Stimulated activated CD4-positive, alpha-beta T cell treated with anti-CD3 and anti-CD28 coated beads, Interleukin-1b, Interleukin-23, amount 100 ng/mL, for 48 hours (primary cell): ENCODE measurements around the gene GRAPL.
"Not testable (repeated sequence)": the region's sequence is repeated elsewhere in the genome, so short reads cannot be mapped to it uniquely, and the experiment has no call there.

Experiments used
- DNase-seq: peaks from one replicate; pipeline ENCODE4 v3.0.0-alpha.2; 2020

GRAPL gene

DNA sequence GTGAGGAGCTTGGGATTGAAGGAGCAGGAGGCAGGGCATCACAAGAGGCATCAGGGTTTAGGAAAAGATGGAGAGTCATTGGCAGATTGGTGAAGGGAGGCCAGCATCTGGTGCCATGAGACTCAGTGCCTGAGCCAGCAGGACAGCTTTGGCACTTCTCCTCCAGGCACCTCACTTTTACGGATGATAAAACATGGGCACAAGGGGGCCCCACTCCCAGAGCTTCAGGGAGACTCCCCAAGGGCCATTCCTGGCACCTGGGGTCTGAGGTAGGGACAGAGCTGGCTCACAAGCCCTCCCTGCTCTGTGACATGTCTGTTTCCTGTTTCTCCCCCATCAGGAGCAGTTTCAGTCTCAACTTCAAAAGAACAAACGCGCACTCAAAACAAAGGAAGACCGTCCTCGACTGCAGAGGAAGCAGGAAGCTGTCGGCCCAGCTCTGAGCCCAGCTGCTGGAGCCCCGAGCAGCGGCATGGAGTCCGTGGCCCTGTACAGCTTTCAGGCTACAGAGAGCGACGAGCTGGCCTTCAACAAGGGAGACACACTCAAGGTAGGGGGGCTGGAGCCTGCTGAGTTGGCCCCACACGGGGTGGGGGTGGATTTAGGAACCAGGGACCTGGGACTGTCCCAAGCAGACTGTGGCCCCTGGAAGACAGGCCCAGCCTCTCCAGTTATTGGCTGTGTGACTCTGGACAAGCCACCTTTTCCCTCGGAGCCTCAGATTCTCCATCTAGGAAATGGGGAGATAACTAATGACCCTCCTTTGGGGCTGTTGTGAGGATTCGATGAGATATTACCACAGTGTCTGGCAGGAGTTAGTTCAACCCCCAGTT lies at the start of gene GRAPL:
GRAPL (plus strand) TSS at position 442 of the 833 bp plus-strand sequence; CDS start at position 473, 31 bp downstream.
- not testable (repeated sequence) for DNase-seq

DNA sequence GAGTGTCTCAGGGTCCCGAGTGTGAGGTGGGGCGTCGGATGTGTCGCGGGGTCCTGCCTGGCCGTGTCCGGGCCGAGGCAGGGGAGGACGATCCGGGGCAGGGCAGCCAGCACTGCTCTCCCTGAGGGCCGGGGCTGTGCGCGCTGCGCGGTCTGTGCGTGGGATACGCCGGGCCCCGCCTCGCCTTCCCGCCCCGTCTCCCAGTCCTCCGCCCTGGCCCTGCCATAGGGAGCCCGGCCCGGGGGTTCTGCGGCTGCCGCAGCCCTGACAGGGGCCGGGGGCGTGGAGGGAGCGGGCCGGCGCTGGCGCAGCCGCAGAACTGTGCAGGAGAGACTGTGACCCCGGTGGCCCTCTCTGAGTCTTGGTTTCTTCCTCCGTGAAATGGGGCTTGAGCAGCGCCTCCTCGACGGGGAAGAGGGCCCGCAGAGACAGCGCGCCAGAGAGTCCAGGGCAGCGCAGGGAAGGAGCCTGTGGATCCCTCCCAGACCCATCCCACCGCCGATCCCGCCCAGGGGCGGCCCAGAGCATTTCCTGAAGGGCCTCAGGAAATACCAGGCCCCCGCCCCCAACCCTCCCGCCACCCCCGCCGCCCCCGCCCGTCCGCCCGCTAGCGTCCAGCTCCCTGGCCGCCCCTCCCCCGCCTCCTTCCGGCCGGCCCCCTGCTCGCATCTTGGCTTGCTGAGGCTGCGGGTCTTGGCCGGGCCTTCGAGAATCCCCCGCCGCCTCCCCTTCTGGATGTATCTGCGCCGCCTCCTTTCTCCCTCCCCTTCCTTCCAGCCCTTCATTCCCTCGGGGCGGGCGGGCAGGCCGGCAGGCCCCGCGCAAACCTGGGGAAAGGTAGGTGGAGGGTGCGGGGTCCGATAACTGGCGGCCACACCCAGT lies 38.3 kb upstream of the GRAPL start:
- DNase-seq = not testable (repeated sequence)

DNA sequence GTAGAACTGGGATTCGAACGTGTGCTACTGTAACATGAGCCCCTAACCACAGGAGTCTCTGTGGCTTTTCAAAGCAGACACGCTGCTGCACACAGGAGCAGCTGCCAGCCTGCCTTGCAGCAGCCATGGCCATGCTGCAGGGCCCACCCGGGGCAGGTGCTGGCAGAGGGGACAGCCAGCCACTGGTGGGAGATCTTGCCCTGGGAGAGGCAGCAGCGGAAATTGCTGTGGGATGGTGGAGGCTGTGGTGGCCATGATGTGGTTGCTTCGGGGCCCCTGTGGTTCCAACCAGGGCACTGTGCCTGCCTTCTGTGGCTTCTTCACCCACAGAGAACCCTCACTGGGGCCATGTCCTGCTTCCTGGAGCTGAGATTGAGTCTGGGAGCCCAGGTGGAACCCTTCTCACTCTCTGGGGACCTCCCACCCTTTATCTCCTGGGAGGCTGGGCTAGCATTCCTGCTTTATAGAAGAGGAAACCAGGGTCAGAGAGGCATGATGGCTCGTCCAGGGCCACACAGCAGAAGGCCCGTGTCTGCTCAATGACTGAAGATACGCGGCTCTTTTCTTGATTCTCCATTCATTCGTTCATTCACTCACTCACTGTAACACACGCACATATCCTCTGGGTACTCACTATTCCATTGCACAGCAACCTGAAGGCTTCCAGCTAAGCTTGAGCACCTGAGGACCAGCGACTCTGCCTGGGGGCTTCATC lies 37.2 kb upstream of the GRAPL start:
- DNase-seq = not testable (repeated sequence)

- not testable (repeated sequence) for DNase-seq
These were observed 34.4 kb upstream of the GRAPL start for GRCh38 chr17:19092737-19093683.

DNA sequence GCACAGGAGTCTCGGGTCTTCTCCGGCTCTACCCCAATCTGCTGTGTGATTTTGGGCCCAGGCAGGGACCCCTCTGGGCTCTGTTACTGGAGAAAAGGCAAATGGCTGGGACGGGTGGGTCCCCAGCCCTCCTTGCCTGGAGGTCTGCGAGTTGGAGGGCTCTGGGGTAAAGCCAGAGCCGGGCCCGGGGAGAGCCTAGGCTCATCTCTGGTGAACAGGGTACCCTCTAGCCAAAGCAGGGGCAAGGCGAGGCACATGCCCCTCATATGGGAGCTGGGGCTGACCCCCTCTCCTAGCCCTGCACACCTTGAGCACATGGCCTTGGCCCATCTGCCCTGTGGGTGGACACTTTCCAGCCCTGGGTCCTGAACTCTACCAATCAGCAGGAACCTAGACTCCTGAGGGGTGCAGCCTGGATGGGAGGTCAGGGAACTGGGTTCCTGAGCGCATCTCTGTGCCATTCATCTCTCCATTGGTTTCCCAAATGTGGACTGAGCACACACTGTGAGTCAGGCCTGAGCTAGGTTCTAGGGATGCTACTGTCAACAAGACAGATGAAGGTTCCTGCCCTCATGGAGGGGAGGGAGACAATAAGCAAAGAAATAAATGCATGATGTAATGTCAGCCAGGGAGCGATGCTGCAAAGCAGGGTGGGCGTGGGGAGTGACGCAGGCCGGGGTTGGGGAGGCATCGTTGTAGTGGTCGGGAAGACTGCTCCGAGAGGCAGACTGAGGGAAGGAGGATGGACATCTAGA lies 33.5 kb upstream of the GRAPL start:
- not testable (repeated sequence) for DNase-seq

DNA sequence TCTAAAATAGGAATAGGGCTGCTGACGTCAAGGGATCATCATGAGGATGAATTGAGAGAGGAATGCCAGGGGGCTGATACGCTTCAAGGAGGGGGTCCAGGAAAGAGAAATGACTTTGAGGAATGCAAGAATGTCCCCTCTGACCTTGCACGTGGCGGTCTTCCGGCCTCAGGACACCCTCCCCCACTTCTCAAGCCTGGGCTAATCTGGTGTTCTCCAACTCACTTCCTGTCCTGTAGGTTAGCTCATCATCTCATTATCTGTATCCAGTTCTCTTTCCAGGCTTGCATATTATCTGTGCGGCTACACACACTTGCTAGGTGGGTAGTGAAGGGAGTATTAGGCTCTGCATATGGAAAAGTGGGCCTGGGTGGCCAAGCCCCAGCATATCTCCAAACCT lies 18.9 kb upstream of the GRAPL start:
- DNase-seq = not testable (repeated sequence)

DNA sequence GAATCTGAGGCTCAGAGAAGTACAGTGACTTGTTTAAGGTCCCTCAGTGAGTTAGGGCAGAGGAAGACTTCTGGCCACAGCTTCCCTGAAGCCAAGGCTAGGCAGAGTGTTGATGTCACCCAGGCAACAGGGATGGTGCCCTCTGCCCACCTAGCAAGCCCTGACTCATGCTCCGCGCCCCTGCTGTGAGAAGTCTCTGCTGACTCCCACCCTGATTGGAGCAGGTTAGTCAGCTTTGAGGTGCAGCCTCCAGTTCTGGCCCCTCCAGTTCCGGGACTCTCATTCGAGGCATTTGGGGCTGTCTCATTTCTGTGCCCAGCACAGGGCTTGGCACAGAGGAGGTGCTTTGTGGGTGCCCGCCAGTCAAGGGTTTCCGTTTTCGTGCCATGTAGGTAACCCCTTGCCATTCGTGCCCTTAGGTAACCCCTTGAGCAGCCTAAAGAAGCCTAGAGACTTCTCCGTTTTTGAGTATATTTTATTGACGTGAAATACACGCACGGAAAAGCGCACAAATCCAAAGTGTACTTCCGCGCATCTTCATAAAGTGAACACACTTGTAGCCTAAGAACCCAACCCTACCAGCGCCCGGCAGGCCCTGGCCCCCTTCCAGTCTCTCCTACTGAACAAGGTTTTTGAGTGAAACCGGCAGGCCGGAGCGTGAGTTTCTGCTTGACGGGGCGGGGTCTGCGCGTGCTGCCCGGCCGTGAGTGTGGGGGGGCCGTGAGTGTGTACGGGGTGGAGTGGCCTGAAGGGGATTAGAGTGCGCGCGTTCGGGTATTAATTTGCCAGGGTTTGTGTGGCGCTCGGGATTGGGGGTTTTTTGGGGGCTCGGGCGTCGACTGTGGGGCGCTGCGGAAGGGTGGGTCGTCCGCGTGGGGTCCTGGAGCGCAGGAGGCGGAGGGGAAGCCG lies 16.9 kb upstream of the GRAPL start:
- DNase-seq = not testable (repeated sequence)

GRCh38 chr17:19111111-19111711 lies 16.2 kb upstream of the GRAPL start:
- peak; percentile 40 for DNase-seq

DNA sequence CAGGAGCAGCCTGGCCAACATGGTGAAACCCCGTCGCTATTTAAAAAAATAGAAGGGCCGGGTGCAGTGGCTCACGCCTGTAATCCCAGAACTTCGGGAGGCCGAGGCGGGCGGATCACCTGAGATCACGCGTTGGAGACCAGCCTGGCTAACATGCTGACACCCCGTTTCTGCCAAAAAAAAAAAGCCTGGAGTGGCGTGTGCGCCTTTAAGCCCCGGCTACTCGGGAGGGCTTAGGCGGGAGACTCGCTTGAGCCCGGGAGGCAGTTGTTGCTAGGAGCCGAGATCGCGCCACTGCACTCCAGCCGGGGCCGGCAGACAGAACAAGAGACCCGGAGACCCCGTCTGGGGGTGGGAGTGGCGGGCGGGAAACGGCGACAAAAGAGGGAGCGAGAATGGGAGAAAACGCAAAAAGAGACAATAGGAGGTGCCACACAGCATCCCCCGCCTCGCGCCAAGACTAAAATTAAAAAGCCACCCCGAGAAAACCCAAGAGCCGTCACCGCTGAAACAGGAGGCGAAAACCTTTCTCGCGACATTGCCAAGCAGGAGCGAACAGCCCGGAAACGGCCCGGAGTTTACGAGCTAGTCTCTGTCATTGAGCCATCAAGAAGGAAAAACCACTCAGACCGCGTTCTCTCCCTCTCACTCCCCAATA lies 15.5 kb upstream of the GRAPL start:
- DNase-seq = peak; percentile 92

GRCh38 chr17:19112459-19112826 lies 14.9 kb upstream of the GRAPL start:
- DNase-seq = not testable (repeated sequence)

DNA sequence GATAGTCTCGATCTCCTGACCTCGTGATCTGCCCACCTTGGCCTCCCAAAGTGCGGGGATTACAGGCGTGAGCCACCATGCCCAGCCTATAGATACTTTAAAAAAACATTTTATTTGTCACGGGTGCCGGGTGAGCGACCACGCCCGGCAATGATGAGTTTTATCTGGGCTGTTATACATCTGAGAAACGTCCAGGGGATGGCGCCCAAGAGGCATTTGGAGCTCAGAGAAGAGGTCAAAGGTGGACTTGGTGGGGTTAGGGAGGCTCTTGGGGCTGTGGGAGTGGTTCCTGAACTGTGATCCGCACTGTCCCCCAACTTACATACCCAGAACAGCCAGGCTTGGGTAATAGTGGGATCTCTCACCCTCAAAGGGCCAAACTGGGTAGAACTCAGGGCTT lies 8.7 kb upstream of the GRAPL start:
- not testable (repeated sequence) for DNase-seq

GRCh38 chr17:19125289-19125688 lies 2.1 kb upstream of the GRAPL start:
- DNase-seq = not testable (repeated sequence)

- DNase-seq = not testable (repeated sequence)
These were observed 2.1 kb downstream of the GRAPL start for GRCh38 chr17:19129500-19129899.

DNA sequence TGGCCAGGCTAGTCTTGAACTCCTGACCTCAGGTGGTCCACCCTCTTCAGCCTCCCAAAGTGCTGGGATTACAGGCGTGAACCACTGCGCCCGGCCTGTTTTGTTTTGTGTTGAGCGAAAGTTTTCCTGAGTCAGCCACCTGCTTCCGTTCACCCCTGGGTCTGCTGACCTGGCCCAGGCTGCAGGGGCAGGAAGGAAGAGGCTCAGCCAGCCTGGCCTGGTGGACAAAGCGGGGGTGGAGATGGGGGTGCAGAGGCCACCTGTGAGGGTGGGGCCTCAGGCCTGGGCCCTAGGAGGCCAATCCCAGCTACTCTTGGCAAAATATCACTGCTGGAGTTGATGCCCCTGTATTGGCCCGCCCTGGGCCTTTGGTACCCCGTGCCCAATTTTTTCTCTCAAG lies 3.7 kb downstream of the GRAPL start:
- not testable (repeated sequence) for DNase-seq

- DNase-seq = not testable (repeated sequence)
These were observed 4.4 kb downstream of the GRAPL start for GRCh38 chr17:19131772-19132171.

- not testable (repeated sequence) for DNase-seq
These were observed 6.4 kb downstream of the GRAPL start for GRCh38 chr17:19133793-19134192.

DNA sequence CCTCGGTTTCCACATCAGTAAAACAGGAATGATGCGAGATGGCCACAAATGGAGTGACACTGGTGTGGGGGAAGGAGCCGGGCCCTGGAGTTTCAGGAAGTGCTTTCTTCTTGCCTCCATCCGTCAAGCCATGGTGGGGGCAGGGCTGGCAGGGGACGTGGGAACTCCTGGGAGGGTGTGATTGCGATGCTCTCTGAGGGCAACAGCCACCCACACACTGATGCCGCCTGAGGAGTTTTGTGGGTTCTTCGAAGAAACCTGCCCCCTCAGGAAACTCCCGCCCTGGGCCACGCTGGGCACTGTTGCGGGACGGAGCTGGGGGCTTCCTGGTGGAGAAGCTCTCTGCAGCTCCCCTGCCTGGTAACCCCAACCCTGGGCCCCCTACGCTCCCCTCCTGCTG lies 8.0 kb downstream of the GRAPL start:
- DNase-seq = not testable (repeated sequence)

- not testable (repeated sequence) for DNase-seq
These were observed 8.7 kb downstream of the GRAPL start for GRCh38 chr17:19136138-19136537.

DNA sequence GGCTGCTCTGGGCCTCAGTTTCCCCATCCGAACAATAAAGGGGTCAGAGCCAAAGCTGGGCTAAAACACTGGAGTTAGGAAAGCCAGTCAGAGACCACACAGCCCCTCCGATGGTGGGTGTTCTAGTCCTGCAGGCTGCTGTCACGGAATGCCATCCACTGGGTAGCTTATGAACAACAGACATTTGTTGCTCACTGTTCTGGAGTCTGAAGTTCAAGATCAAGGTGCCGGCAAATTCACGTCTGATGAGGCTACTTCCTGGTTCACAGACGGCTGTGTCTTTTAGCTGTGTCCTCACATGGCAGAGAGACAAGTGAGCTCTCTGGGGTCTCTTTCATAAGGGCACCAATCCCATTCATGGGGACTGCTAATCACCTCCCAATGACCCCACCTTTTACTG lies 9.2 kb downstream of the GRAPL start:
- DNase-seq = not testable (repeated sequence)
